Upper lobe of left lung (tissue), 6 donors: ENCODE measurements around the gene ETV7. TPM values are rescaled to one million over a fixed set of nuclear protein-coding genes. Genes with fewer than 3 reads are reported as not detected.

Experiments used
- ATAC-seq, 2 donors: fragments of 200-7000 bp; cut with Tn5 transposase; one replicate each; pipeline ENCODE4 v1.9.1; 2022; ENCODE audit warnings: mild to moderate bottlenecking in 2 of 2, moderate library complexity in 2 of 2; ENCODE audit not compliant: low FRiP score in 2 of 2
- DNase-seq, 2 donors: peaks; one replicate each; pipeline ENCODE4 v3.0.0-alpha.2; 2019 to 2020
- H3K27ac ChIP-seq, 4 donors: fragments of 200-600 bp; sonication (generic); one replicate each; pipeline ENCODE4 v1.5.1; 2016 to 2019
- H3K27me3 ChIP-seq, 4 donors: fragments of 200-600 bp; sonication (generic); one replicate each; pipeline ENCODE4 v1.5.1; 2017 to 2019
- H3K36me3 ChIP-seq, 4 donors: fragments of 200-600 bp; sonication (generic); one replicate each; pipeline ENCODE4 v1.5.1; 2016 to 2019
- H3K4me1 ChIP-seq, 4 donors: fragments of 200-600 bp; sonication (generic); one replicate each; pipeline ENCODE4 v1.5.1; 2018 to 2019
- H3K4me3 ChIP-seq, 4 donors: fragments of 200-600 bp; sonication (generic); one replicate each; pipeline ENCODE4 v1.5.1; 2017 to 2019; ENCODE audit warnings: mild to moderate bottlenecking in 2 of 4, moderate library complexity in 1 of 4
- H3K9me3 ChIP-seq, 4 donors: fragments of 200-600 bp; sonication (generic); one replicate each; pipeline ENCODE4 v1.5.1; 2018 to 2019
- CTCF ChIP-seq, 6 experiments: fragments of 450-650 bp in 4 of 6; fragments of 200-600 bp in 2 of 6; sonication (generic) in 2 of 6; IDR thresholded peaks; one replicate each; pipeline ENCODE4 v1.5.1; 2016 to 2019; ENCODE audit warnings: antibody characterized with exemption in 6 of 6
- EP300 ChIP-seq, 4 donors: sonication (generic); formaldehyde crosslinking; IDR thresholded peaks; one replicate each; pipeline ENCODE4 v1.5.1; 2017; ENCODE audit warnings: antibody characterized with exemption in 4 of 4, control low read depth in 2 of 4
- POLR2A ChIP-seq, 4 donors: fragments of 450-650 bp; IDR thresholded peaks; one replicate each; pipeline ENCODE4 v1.5.1; 2016 to 2017; ENCODE audit warnings: antibody characterized with exemption in 4 of 4, mild to moderate bottlenecking in 2 of 4
- POLR2AphosphoS5 ChIP-seq, 2 donors: sonication (generic); formaldehyde crosslinking; IDR thresholded peaks; one replicate each; pipeline ENCODE4 v1.5.1; 2017; ENCODE audit warnings: antibody characterized with exemption in 2 of 2
- WGBS, 2 donors: methylation state at CpG; one replicate each; pipeline ENCODE4 v1.1.5; 2017 to 2018; 5-methylcytosine and 5-hydroxymethylcytosine counted together
- total RNA-seq, 6 donors: library from RNA; depleted of rRNA in 4 of 6; stranded (reverse); fragments of >200 nt in 4 of 6; gene quantifications; one replicate each; pipeline versions ENCODE4 v1.1.0 to v1.2.1, GENCODE V29; 2016 to 2021
- donor health status: DM: no; HTN: no; CAD: no; lungs with moderate emphysema.
- donor health status: DM: no; HTN: yes; CAD: no; lungs with severe emphysema.

The ETV7 gene
- total RNA-seq, 6 donors from 2014 or later, result 2.0 to 10.5 (median 4.2) TPM

- peaks cover 0 to 3% (median 0%) of the 10 kb centered on the region in 4 donors for H3K4me1 ChIP-seq
- H3K9me3 ChIP-seq, result no peaks in the 10 kb centered on the region
- H3K4me3 ChIP-seq, result no peak overlapping the region
- ATAC-seq (no peak), DNase-seq (no peak)
- no peak overlapping the region for H3K27ac ChIP-seq
- H3K36me3 ChIP-seq, result no peaks in the 10 kb centered on the region
- H3K27me3 ChIP-seq, result no peaks in the 10 kb centered on the region
- 81 to 85% methylated on average over 8 of the region's 8 CpGs for WGBS, 2 donors
- TF ChIP-seq CTCF (IDR thresholded peaks at IDR 0.05) (no peak), POLR2AphosphoS5 (IDR thresholded peaks at IDR 0.05) (no peak), EP300 (IDR thresholded peaks at IDR 0.05) (no peak)
Measured at GRCh38 chr6:36374972-36375371, 12.5 kb downstream of the ETV7 start.

GRCh38 chr6:36374194-36374593, 13.3 kb downstream of the ETV7 start:
- H3K36me3 ChIP-seq, result no peaks in the 10 kb centered on the region
- no peak for DNase-seq
- TF ChIP-seq EP300 (IDR thresholded peaks at IDR 0.05) (no peak), POLR2AphosphoS5 (IDR thresholded peaks at IDR 0.05) (no peak), POLR2A (IDR thresholded peaks at IDR 0.05) (no peak), CTCF (IDR thresholded peaks at IDR 0.05) (no peak)
- no peak overlapping the region for H3K27ac ChIP-seq
- peaks cover 0 to 8% (median 4%) of the 10 kb centered on the region in 4 donors for H3K4me1 ChIP-seq
- 86 to 91% methylated on average over 4 of the region's 4 CpGs for whole genome bisulfite sequencing, 2 donors
- no peaks in the 10 kb centered on the region for H3K9me3 ChIP-seq
- no peak overlapping the region for H3K4me3 ChIP-seq
- no peaks in the 10 kb centered on the region for H3K27me3 ChIP-seq
- no peak for ATAC-seq

GRCh38 chr6:36373368-36374019, 14.0 kb downstream of the ETV7 start:
- 65 to 74% methylated on average over 5 to 15 of the region's 15 CpGs for WGBS, 2 donors
- H3K4me3 ChIP-seq, result no peak overlapping the region
- H3K36me3 ChIP-seq, result no peaks in the 10 kb centered on the region
- ATAC-seq (no peak), DNase-seq (no peak)
- H3K4me1 ChIP-seq, result peaks cover 0 to 11% (median 4%) of the 10 kb centered on the region in 4 donors
- no peak for TF ChIP-seq CTCF (IDR thresholded peaks at IDR 0.05)
- TF ChIP-seq POLR2A (IDR thresholded peaks at IDR 0.05), result no peak
- TF ChIP-seq POLR2AphosphoS5 (IDR thresholded peaks at IDR 0.05), result no peak
- TF ChIP-seq EP300 (IDR thresholded peaks at IDR 0.05), result no peak
- H3K27ac ChIP-seq, result no peak overlapping the region
- no peaks in the 10 kb centered on the region for H3K9me3 ChIP-seq
- no peaks in the 10 kb centered on the region for H3K27me3 ChIP-seq

- 92 to 93% methylated on average over 6 of the region's 6 CpGs for WGBS, 2 donors
- H3K27me3 ChIP-seq, result no peaks in the 10 kb centered on the region
- no peak overlapping the region for H3K4me3 ChIP-seq
- TF ChIP-seq CTCF (IDR thresholded peaks at IDR 0.05), result no peak
- no peak for TF ChIP-seq POLR2AphosphoS5 (IDR thresholded peaks at IDR 0.05)
- no peak for TF ChIP-seq EP300 (IDR thresholded peaks at IDR 0.05)
- TF ChIP-seq POLR2A (IDR thresholded peaks at IDR 0.05), result no peak
- ATAC-seq (no peak), DNase-seq (no peak)
- no peaks in the 10 kb centered on the region for H3K36me3 ChIP-seq
- no peaks in the 10 kb centered on the region for H3K9me3 ChIP-seq
- no peak overlapping the region for H3K27ac ChIP-seq
- peaks cover 0 to 11% (median 4%) of the 10 kb centered on the region in 4 donors for H3K4me1 ChIP-seq
Measured at GRCh38 chr6:36372088-36372487, 15.4 kb downstream of the ETV7 start.

- no peaks in the 10 kb centered on the region for H3K27me3 ChIP-seq
- no peak overlapping the region for H3K27ac ChIP-seq
- H3K4me3 ChIP-seq, result no peak overlapping the region
- TF ChIP-seq EP300 (IDR thresholded peaks at IDR 0.05) (no peak), CTCF (IDR thresholded peaks at IDR 0.05) (no peak), POLR2A (IDR thresholded peaks at IDR 0.05) (no peak), POLR2AphosphoS5 (IDR thresholded peaks at IDR 0.05) (no peak)
- DNase-seq, result no peak
- WGBS, 2 donors, result 94% methylated on average over 8 of the region's 9 CpGs; no CpG with 5 or more reads in 1 of the 2 donors
- peaks cover 0 to 11% (median 4%) of the 10 kb centered on the region in 4 donors for H3K4me1 ChIP-seq
- no peaks in the 10 kb centered on the region for H3K9me3 ChIP-seq
- ATAC-seq, result no peak
- H3K36me3 ChIP-seq, result no peaks in the 10 kb centered on the region
Measured at GRCh38 chr6:36371211-36371610, 16.3 kb downstream of the ETV7 start.
